Gastrocnemius medialis (tissue), 4 donors: ENCODE data around the gene HPS1.

Experiments used
- CTCF ChIP-seq, 5 experiments: fragments of 450-650 bp in 3 of 5; fragments of 200-600 bp in 2 of 5; sonication (generic) in 2 of 5; IDR thresholded peaks in 4 of 5; conservative IDR thresholded peaks in 1 of 5; 1 replicate in 4 of 5; 2 replicates in 1 of 5; pipeline ENCODE4 v1.5.1; 2016 to 2019; ENCODE audit warnings: antibody characterized with exemption in 5 of 5, mild to moderate bottlenecking in 3 of 5, moderate library complexity in 3 of 5
- POLR2A ChIP-seq, 2 donors: fragments of 450-650 bp; IDR thresholded peaks; one replicate each; pipeline ENCODE4 v1.6.1; 2017; ENCODE audit warnings: antibody characterized with exemption in 2 of 2, mild to moderate bottlenecking in 2 of 2, moderate library complexity in 2 of 2

DNA sequence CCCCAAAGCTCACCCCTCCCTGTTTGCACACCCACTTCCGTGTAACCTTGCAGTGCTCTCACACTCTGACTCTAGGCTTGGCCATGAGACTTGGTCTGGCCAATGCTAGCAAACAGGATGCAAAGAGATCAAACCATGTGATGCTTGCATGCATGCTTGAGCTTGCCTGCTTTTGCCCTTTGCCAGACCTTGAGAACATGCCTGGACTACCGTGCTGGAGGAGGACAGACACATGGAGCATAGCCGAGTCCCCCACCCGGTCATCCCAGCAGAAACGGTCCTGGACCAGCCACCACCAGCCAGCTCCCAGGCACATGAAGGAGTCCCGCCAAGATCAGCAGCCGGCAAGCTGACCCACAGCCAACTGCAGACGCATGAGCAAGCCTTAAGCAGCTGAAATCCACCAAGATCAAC lies 55.1 kb downstream of the HPS1 start:
- TF ChIP-seq CTCF (IDR thresholded peaks at IDR 0.05 in 4 of 5, conservative IDR thresholded peaks at IDR 0.05 in 1 of 5): no peak
- no peak for TF ChIP-seq POLR2A (IDR thresholded peaks at IDR 0.05)
